Osteocyte (in vitro differentiated cells): ENCODE results near the gene MEX3D. TPM values are rescaled to one million over a fixed set of nuclear protein-coding genes. Genes with fewer than 3 reads are reported as not detected.

Source experiments
- DNase-seq: peaks from one replicate; pipeline ENCODE4 v3.0.0; 2021; ENCODE audit warnings: mixed read lengths; ENCODE audit not compliant: unreplicated experiment; ENCODE audit errors: extremely low spot score
- H3K27ac Mint-ChIP-seq: one replicate; pipeline ENCODE4 v1.8.0; 2021; ENCODE audit warnings: mild to moderate bottlenecking, mixed read lengths; ENCODE audit not compliant: unreplicated experiment
- H3K27me3 Mint-ChIP-seq: one replicate; pipeline ENCODE4 v1.8.0; 2021; ENCODE audit warnings: mixed read lengths; ENCODE audit not compliant: unreplicated experiment
- H3K36me3 Mint-ChIP-seq: one replicate; pipeline ENCODE4 v1.8.0; 2021; ENCODE audit warnings: mixed read lengths; ENCODE audit not compliant: unreplicated experiment
- H3K4me1 Mint-ChIP-seq: one replicate; pipeline ENCODE4 v1.8.0; 2021; ENCODE audit warnings: mixed read lengths; ENCODE audit not compliant: unreplicated experiment
- H3K4me3 Mint-ChIP-seq: one replicate; pipeline ENCODE4 v1.8.0; 2021; ENCODE audit warnings: mild to moderate bottlenecking, moderate library complexity, mixed read lengths; ENCODE audit not compliant: unreplicated experiment
- H3K9me3 Mint-ChIP-seq: one replicate; pipeline ENCODE4 v1.8.0; 2021; ENCODE audit warnings: mixed read lengths; ENCODE audit not compliant: unreplicated experiment
- total RNA-seq: library from RNA; stranded (reverse); gene quantifications from 2 replicates; pipeline ENCODE4 v1.2.1, GENCODE V29; 2021
- TF ChIP-seq, protein P1 (sequence below): fragments of 200-600 bp; sonication (generic); IDR thresholded peaks from 2 replicates; pipeline ENCODE4 v1.5.0; 2021; ENCODE audit warnings: antibody characterized with exemption, mild to moderate bottlenecking, moderate library complexity

Gene MEX3D
- total RNA-seq, 1 donor from 2014 or later = 65.5 TPM

- Mint-ChIP-seq H3K4me1 (peaks cover 20% of the 10 kb centered on the region), H3K4me3 (no peak overlapping the region), H3K27me3 (no peaks in the 10 kb centered on the region), H3K27ac (peak overlapping the region; percentile 50), H3K36me3 (no peaks in the 10 kb centered on the region), H3K9me3 (no peaks in the 10 kb centered on the region)
- peak; percentile 80 for DNase-seq
- TF ChIP-seq, protein P1, sequence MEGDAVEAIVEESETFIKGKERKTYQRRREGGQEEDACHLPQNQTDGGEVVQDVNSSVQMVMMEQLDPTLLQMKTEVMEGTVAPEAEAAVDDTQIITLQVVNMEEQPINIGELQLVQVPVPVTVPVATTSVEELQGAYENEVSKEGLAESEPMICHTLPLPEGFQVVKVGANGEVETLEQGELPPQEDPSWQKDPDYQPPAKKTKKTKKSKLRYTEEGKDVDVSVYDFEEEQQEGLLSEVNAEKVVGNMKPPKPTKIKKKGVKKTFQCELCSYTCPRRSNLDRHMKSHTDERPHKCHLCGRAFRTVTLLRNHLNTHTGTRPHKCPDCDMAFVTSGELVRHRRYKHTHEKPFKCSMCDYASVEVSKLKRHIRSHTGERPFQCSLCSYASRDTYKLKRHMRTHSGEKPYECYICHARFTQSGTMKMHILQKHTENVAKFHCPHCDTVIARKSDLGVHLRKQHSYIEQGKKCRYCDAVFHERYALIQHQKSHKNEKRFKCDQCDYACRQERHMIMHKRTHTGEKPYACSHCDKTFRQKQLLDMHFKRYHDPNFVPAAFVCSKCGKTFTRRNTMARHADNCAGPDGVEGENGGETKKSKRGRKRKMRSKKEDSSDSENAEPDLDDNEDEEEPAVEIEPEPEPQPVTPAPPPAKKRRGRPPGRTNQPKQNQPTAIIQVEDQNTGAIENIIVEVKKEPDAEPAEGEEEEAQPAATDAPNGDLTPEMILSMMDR = no peak
Observed at GRCh38 chr19:1509602-1510441, 58.3 kb downstream of the MEX3D start.

DNA sequence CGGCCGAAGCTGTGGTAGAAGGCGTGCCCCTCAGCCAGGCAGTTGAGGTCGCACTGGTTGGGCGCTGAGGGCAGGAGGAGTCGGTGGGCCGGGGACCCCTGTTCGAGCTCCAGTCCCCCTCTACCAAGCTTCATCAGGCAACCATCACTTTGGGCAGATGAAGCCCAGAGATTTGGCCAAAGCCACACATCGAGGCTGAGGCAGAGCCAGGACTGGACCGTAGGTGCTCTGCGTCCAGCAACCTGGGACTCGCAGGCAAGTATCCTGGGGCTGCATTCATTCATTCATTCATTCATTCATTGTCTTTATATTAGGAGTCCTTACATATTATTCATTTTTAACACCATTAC is 59.6 kb downstream of the MEX3D start:
- Mint-ChIP-seq H3K4me3 (peak overlapping the region; percentile 94), H3K36me3 (no peaks in the 10 kb centered on the region), H3K4me1 (peaks cover 20% of the 10 kb centered on the region), H3K27me3 (no peaks in the 10 kb centered on the region), H3K9me3 (no peaks in the 10 kb centered on the region), H3K27ac (no peak overlapping the region)
- TF ChIP-seq, protein P1 = no peak
- DNase-seq = no peak

- Mint-ChIP-seq H3K27me3 (no peaks in the 10 kb centered on the region), H3K4me1 (peaks cover 20% of the 10 kb centered on the region), H3K4me3 (peak overlapping the region; percentile 94), H3K9me3 (no peaks in the 10 kb centered on the region), H3K36me3 (no peaks in the 10 kb centered on the region), H3K27ac (peak overlapping the region; percentile 99)
- TF ChIP-seq, protein P1 = no peak
- peak; percentile 97 for DNase-seq
Observed at GRCh38 chr19:1507763-1508506, 60.2 kb downstream of the MEX3D start.

- Mint-ChIP-seq H3K4me3 (peak overlapping the region; percentile 94), H3K4me1 (peaks cover 15% of the 10 kb centered on the region), H3K27me3 (peaks cover 3% of the 10 kb centered on the region), H3K36me3 (no peaks in the 10 kb centered on the region), H3K9me3 (no peaks in the 10 kb centered on the region), H3K27ac (peak overlapping the region; percentile 99)
- TF ChIP-seq, protein P1 = no peak
- DNase-seq = peak; percentile 84
Observed at GRCh38 chr19:1507192-1507660, 60.9 kb downstream of the MEX3D start.
